K562 (cell line): ENCODE data around the gene MAGI1. TPM values are rescaled to one million over a fixed set of nuclear protein-coding genes. Genes with fewer than 3 reads are reported as not detected.
A peak's percentile ranks its signal among the peaks of the same experiment; 100 is the strongest.

Source experiments
- ASH1L ChIP-seq: fragments of 450-650 bp; IDR thresholded peaks from 2 replicates; pipeline ENCODE4 v1.6.1; 2018; ENCODE audit warnings: borderline replicate concordance, mild to moderate bottlenecking, low read depth; ENCODE audit not compliant: partially characterized antibody
- ELK3 ChIP-seq: fragments of 450-650 bp; formaldehyde crosslinking; IDR thresholded peaks from 2 replicates; pipeline ENCODE4 v1.4.0; 2020; ENCODE audit warnings: mild to moderate bottlenecking
- JUND ChIP-seq, 2 experiments: IDR thresholded peaks; 2 replicates in 1 of 2; 3 replicates in 1 of 2; pipeline ENCODE4 v1.6.1; 2011; ENCODE audit warnings: borderline replicate concordance in 2 of 2, low read depth in 2 of 2, low read length in 2 of 2, improper control_type of control experiment in 1 of 2, missing biosample characterization in 1 of 2, missing genetic modification characterization in 1 of 2, missing genetic modification reagents in 1 of 2
- KDM1A ChIP-seq, 2 experiments: fragments of 450-650 bp; IDR thresholded peaks; 2 replicates each; pipeline ENCODE4 v1.6.1; 2016; ENCODE audit warnings: mild to moderate bottlenecking in 2 of 2
- MAFG ChIP-seq: fragments of 450-650 bp; conservative IDR thresholded peaks from 2 replicates; pipeline ENCODE4 v1.6.1; 2016; ENCODE audit warnings: missing genetic modification characterization, missing compliant biosample characterization
- NCOR1 ChIP-seq: fragments of 450-650 bp; IDR thresholded peaks from 2 replicates; pipeline ENCODE4 v1.6.1; 2016; ENCODE audit warnings: mild to moderate bottlenecking, moderate library complexity
- RBM15 ChIP-seq: fragments of 200-400 bp; formaldehyde crosslinking; IDR thresholded peaks from 2 replicates; pipeline ENCODE4 v1.6.1; 2018; ENCODE audit warnings: mild to moderate bottlenecking, low read length, moderate library complexity; ENCODE audit not compliant: insufficient read depth
- RBM25 ChIP-seq: fragments of 200-400 bp; formaldehyde crosslinking; IDR thresholded peaks from 2 replicates; pipeline ENCODE4 v1.6.1; 2018; ENCODE audit warnings: low read length, low read depth, moderate library complexity; ENCODE audit not compliant: severe bottlenecking
- TAF7 ChIP-seq: fragments of 450-650 bp; IDR thresholded peaks from 2 replicates; pipeline ENCODE4 v1.6.1; 2016; ENCODE audit warnings: missing genetic modification characterization, missing compliant biosample characterization
- TEAD4 ChIP-seq, 2 experiments: sonication (generic) in 1 of 2; formaldehyde crosslinking in 1 of 2; IDR thresholded peaks; 2 replicates each; pipeline versions ENCODE4 v1.6.1 to v1.8.0; 2012 to 2022; ENCODE audit warnings: borderline replicate concordance in 1 of 2, inconsistent platforms in 1 of 2, low read length in 1 of 2, mild to moderate bottlenecking in 1 of 2, missing genetic modification reagents in 1 of 2
- TOE1 ChIP-seq, 2 experiments: fragments of 450-650 bp in 1 of 2; sonication (generic) in 1 of 2; formaldehyde crosslinking in 1 of 2; IDR thresholded peaks; 2 replicates each; pipeline versions ENCODE4 v1.7.1 to v1.8.0; 2016 to 2022; ENCODE audit warnings: borderline replicate concordance in 2 of 2, mild to moderate bottlenecking in 2 of 2, antibody characterized with exemption in 1 of 2, inconsistent platforms in 1 of 2, low read depth in 1 of 2, missing genetic modification reagents in 1 of 2, moderate library complexity in 1 of 2
- U2AF1 ChIP-seq: fragments of 200-400 bp; formaldehyde crosslinking; optimal IDR thresholded peaks from 2 replicates; pipeline ENCODE3; 2017; ENCODE audit warnings: mild to moderate bottlenecking, low read depth, low read length, moderate library complexity
- ZBED1 ChIP-seq: IDR thresholded peaks from 2 replicates; pipeline ENCODE4 v1.6.1; 2014
- ZNF175 ChIP-seq: fragments of 200-800 bp; sonication (Bioruptor generic); IDR thresholded peaks from 2 replicates; pipeline ENCODE4 v1.6.1; 2016; ENCODE audit warnings: low read depth, mild to moderate bottlenecking, missing genetic modification characterization, missing compliant biosample characterization
- ZNF253 ChIP-seq: fragments of 250-450 bp; sonication (Bioruptor Pico); conservative IDR thresholded peaks from 2 replicates; pipeline ENCODE4 v1.6.1; 2021; ENCODE audit warnings: mild to moderate bottlenecking
- ZNF764 ChIP-seq: fragments of 250-450 bp; sonication (Bioruptor Pico); IDR thresholded peaks from 2 replicates; pipeline ENCODE4 v1.4.0; 2020; ENCODE audit warnings: low read depth, mild to moderate bottlenecking, moderate library complexity
- polyA plus RNA-seq, 8 experiments: library from polyadenylated mRNA; depleted of rRNA in 4 of 8; stranded (reverse) in 5 of 8; unstranded in 3 of 8; fragments of >200 nt; fragmentation: Nextera tagmentation in 2 of 8; fragmentation: Illumina TruSeq in 1 of 8; extraction: Ambion mirVana in 2 of 8; extraction: Trizol in 1 of 8; gene quantifications; 2 replicates each; pipeline versions ENCODE4 v1.2.1 to v1.2.3, GENCODE V29; 2011 to 2014; ENCODE audit warnings: inconsistent platforms in 1 of 8, missing spikeins in 1 of 8
- total RNA-seq, 7 experiments: library from RNA; depleted of rRNA in 6 of 7; stranded (reverse); fragments of >200 nt in 6 of 7; fragmentation: Illumina TruSeq in 2 of 7; extraction: Trizol in 2 of 7; gene quantifications; 2 replicates each; pipeline versions ENCODE4 v1.2.1 to v1.2.3, GENCODE V29; 2011 to 2021; ENCODE audit warnings: low replicate concordance in 1 of 7
- TF ChIP-seq, protein P1 (sequence below): sonication (generic); formaldehyde crosslinking; IDR thresholded peaks from 2 replicates; pipeline ENCODE4 v1.8.0; 2022; ENCODE audit warnings: mild to moderate bottlenecking, low read depth, missing genetic modification reagents
- TF ChIP-seq, protein P2 (sequence below): fragments of 250-450 bp; sonication (Bioruptor Pico); IDR thresholded peaks from 2 replicates; pipeline ENCODE4 v1.4.0; 2020; ENCODE audit warnings: mild to moderate bottlenecking, moderate library complexity

Gene MAGI1
- total and polyA plus RNA-seq, 9 of the 15 experiments (the other 6 are each of a cell fraction or from before 2014, with no cell fraction given) = 7.8 to 59.4 (median 43.2) TPM

DNA sequence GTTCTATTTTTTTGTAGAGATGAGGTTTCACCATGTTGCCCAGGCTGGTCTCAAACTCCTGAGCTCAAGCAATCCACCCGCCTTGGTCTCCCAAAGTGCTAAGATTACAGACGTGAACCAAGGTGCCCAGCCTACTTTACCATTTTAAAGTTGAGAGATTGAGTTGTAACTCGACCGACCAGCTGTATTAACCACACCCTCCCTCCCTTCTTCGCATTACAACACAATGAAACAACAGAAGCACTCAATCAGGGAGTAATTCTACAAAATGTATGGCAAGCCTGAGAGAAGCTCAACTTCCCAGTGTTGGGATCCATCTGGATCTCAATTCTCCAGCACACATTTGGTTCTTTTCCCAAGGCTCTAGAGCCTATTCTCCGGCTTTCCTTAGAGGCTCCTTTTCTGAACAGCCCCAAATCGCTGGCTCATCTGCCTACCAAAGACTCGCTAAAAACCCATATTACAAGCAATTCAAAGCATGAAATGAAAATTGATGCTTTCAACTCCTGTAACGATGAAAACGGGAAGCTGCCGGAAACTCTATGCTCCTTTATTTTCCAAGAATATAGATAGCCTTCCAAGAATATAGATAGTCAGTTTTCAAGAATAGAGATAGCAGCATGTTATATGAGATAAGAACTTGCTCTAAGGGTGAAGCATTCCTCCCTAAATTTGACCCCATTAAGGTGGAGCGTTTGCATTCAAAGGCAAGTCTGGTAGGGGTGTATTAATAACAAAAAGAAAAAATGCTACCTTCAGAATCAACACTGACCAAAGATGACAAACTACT is 450.9 kb downstream of the MAGI1 start (continued):
- TF ChIP-seq, protein P1, sequence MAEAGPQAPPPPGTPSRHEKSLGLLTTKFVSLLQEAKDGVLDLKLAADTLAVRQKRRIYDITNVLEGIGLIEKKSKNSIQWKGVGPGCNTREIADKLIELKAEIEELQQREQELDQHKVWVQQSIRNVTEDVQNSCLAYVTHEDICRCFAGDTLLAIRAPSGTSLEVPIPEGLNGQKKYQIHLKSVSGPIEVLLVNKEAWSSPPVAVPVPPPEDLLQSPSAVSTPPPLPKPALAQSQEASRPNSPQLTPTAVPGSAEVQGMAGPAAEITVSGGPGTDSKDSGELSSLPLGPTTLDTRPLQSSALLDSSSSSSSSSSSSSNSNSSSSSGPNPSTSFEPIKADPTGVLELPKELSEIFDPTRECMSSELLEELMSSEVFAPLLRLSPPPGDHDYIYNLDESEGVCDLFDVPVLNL = no peak
- TF ChIP-seq RBM25 (no peak), TAF7 (tag) (no peak), ZNF253 (CRISPR knock-in tag) (no peak), TOE1 (IDR thresholded peaks at IDR 0.05; ENCODE audit: borderline replicate concordance) (no peak), TOE1 (CRISPR knock-in tag; IDR thresholded peaks at IDR 0.05; ENCODE audit: borderline replicate concordance, low read depth) (no peak), MAFG (tag) (no peak), ZNF764 (CRISPR knock-in tag) (no peak), RBM15 (no peak), JUND (IDR thresholded peaks at IDR 0.05; ENCODE audit: borderline replicate concordance, low read depth, low read length) (peak; percentile 28; the same call in 1 of the 2 replicates), JUND (tag; IDR thresholded peaks at IDR 0.05; ENCODE audit: borderline replicate concordance, low read depth, low read length) (no peak; the same call in 2 of the 3 replicates), KDM1A (IDR thresholded peaks at IDR 0.05) (peak; percentile 25 to 48; a peak in 3 of 4 replicates), ZNF175 (CRISPR knock-in tag) (no peak), ASH1L (no peak), U2AF1 (no peak), ELK3 (CRISPR knock-in tag) (no peak), NCOR1 (peak; percentile 65), TEAD4 (IDR thresholded peaks at IDR 0.05; ENCODE audit: low read length) (peak; percentile 58; the same call in 1 of the 2 replicates), TEAD4 (CRISPR knock-in tag; IDR thresholded peaks at IDR 0.05; ENCODE audit: borderline replicate concordance) (no peak), ZBED1 (no peak)
- TF ChIP-seq, protein P2, sequence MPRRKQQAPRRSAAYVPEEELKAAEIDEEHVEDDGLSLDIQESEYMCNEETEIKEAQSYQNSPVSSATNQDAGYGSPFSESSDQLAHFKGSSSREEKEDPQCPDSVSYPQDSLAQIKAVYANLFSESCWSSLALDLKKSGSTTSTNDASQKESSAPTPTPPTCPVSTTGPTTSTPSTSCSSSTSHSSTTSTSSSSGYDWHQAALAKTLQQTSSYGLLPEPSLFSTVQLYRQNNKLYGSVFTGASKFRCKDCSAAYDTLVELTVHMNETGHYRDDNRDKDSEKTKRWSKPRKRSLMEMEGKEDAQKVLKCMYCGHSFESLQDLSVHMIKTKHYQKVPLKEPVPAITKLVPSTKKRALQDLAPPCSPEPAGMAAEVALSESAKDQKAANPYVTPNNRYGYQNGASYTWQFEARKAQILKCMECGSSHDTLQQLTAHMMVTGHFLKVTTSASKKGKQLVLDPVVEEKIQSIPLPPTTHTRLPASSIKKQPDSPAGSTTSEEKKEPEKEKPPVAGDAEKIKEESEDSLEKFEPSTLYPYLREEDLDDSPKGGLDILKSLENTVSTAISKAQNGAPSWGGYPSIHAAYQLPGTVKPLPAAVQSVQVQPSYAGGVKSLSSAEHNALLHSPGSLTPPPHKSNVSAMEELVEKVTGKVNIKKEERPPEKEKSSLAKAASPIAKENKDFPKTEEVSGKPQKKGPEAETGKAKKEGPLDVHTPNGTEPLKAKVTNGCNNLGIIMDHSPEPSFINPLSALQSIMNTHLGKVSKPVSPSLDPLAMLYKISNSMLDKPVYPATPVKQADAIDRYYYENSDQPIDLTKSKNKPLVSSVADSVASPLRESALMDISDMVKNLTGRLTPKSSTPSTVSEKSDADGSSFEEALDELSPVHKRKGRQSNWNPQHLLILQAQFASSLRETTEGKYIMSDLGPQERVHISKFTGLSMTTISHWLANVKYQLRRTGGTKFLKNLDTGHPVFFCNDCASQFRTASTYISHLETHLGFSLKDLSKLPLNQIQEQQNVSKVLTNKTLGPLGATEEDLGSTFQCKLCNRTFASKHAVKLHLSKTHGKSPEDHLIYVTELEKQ (CRISPR knock-in tag) = no peak
